Prostate gland (tissue), 2 donors: ENCODE measurements around the gene CTSD. TPM values are rescaled to one million over a fixed set of nuclear protein-coding genes. Genes with fewer than 3 reads are reported as not detected.

Source experiments
- DNase-seq: peaks from one replicate; pipeline ENCODE4 v3.0.0-alpha.2; 2019; ENCODE audit warnings: low spot score
- H3K27ac ChIP-seq, 2 donors: fragments of 200-600 bp; sonication (generic); 2 replicates each; pipeline ENCODE4 v1.5.1; 2017 to 2019
- H3K27me3 ChIP-seq: fragments of 200-600 bp; sonication (generic); replicated peaks from 2 replicates; pipeline ENCODE4 v1.5.1; 2019; ENCODE audit not compliant: insufficient read depth
- H3K36me3 ChIP-seq, 2 donors: fragments of 200-600 bp; sonication (generic); 1 replicate in 1 of 2; 2 replicates in 1 of 2; pipeline versions ENCODE4 v1.5.1 to v1.8.1; 2017 to 2019
- H3K4me1 ChIP-seq: fragments of 200-600 bp; sonication (generic); replicated peaks from 2 replicates; pipeline ENCODE4 v1.5.1; 2019
- H3K4me3 ChIP-seq, 2 donors: fragments of 200-600 bp; sonication (generic); 2 replicates each; pipeline ENCODE4 v1.5.1; 2017 to 2019
- H3K9me3 ChIP-seq: fragments of 200-600 bp; sonication (generic); 2 replicates; pipeline ENCODE4 v1.5.1; 2017
- CTCF ChIP-seq, 4 experiments: fragments of 200-600 bp in 2 of 4; fragments of 450-650 bp in 2 of 4; sonication (generic) in 2 of 4; IDR thresholded peaks; 1 replicate in 3 of 4; 2 replicates in 1 of 4; pipeline ENCODE4 v1.5.1; 2016 to 2019; ENCODE audit warnings: antibody characterized with exemption in 4 of 4, mild to moderate bottlenecking in 2 of 4, moderate library complexity in 2 of 4
- POLR2A ChIP-seq: fragments of 450-650 bp; IDR thresholded peaks from one replicate; pipeline ENCODE4 v1.6.1; 2016; ENCODE audit warnings: antibody characterized with exemption, mild to moderate bottlenecking
- POLR2AphosphoS5 ChIP-seq: sonication (generic); formaldehyde crosslinking; IDR thresholded peaks from one replicate; pipeline ENCODE4 v1.6.1; 2017; ENCODE audit warnings: antibody characterized with exemption
- WGBS: methylation state at CpG from one replicate; pipeline ENCODE4 v1.1.5; 2018; 5-methylcytosine and 5-hydroxymethylcytosine counted together
- intact Hi-C: fragments of 100-400 bp; cut with DNase I; formaldehyde crosslinking; loops from one replicate; pipeline ENCODE4 v1.14.2; 2022
- total RNA-seq, 2 donors: library from RNA; depleted of rRNA; stranded (reverse); fragments of >200 nt; gene quantifications; one replicate each; pipeline ENCODE4 v1.1.0, GENCODE V29; 2016

The CTSD gene
- total RNA-seq, 2 donors from 2014 or later: 497 to 983 TPM

- TF ChIP-seq CTCF (IDR thresholded peaks at IDR 0.05) (no peak), POLR2AphosphoS5 (no peak), POLR2A (no peak)
- no peak overlapping the region for H3K27ac ChIP-seq
- no peak for DNase-seq
- intact Hi-C loops: no loop called here
- no peaks in the 10 kb centered on the region for H3K36me3 ChIP-seq
- H3K4me1 ChIP-seq: no peaks in the 10 kb centered on the region
- H3K27me3 ChIP-seq: no peaks in the 10 kb centered on the region
- H3K4me3 ChIP-seq: no peak overlapping the region
- H3K9me3 ChIP-seq: no peaks in the 10 kb centered on the region
- WGBS: 83% methylated on average over 24 of the region's 24 CpGs
These were observed 48.5 kb downstream of the CTSD start for GRCh38 chr11:1714908-1715885.

DNA sequence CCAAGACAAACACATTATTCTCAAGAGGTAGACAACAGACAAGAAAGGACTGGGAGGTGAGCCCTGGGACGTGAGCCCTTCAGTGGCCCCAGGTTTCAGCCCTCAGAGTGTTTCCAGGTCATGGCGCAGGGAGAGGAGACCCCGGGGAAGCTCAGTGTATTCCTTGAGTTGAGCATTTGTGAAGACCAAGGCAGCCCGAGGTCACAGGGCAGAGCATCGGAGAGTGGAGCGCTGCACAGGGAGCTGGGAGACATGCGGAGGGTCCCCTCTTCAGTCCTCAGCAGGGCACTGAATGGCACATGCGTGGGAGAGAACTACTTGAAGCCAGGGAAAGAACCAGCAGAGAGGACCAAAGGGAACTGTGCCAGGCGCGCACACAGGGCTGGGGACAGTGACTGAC lies 55.0 kb downstream of the CTSD start:
- no peak overlapping the region for H3K4me3 ChIP-seq
- intact Hi-C loops: no loop called here
- no peak overlapping the region for H3K27ac ChIP-seq
- DNase-seq: no peak
- no peaks in the 10 kb centered on the region for H3K9me3 ChIP-seq
- TF ChIP-seq POLR2AphosphoS5 (no peak), CTCF (IDR thresholded peaks at IDR 0.05) (no peak), POLR2A (no peak)
- no peaks in the 10 kb centered on the region for H3K27me3 ChIP-seq
- 87% methylated on average over 10 of the region's 10 CpGs for WGBS
- no peaks in the 10 kb centered on the region for H3K4me1 ChIP-seq
- H3K36me3 ChIP-seq: no peaks in the 10 kb centered on the region

- Histone ChIP-seq H3K27ac (no peak overlapping the region), H3K4me3 (no peak overlapping the region), H3K27me3 (no peaks in the 10 kb centered on the region), H3K36me3 (no peaks in the 10 kb centered on the region), H3K4me1 (no peaks in the 10 kb centered on the region), H3K9me3 (no peaks in the 10 kb centered on the region)
- no peak for DNase-seq
- intact Hi-C loops: no loop called here
- no peak for TF ChIP-seq POLR2A
- TF ChIP-seq CTCF (IDR thresholded peaks at IDR 0.05): no peak
- TF ChIP-seq POLR2AphosphoS5: no peak
- WGBS: 41% methylated on average over 4 of the region's 4 CpGs
These were observed 56.0 kb downstream of the CTSD start for GRCh38 chr11:1707751-1708150.

DNA sequence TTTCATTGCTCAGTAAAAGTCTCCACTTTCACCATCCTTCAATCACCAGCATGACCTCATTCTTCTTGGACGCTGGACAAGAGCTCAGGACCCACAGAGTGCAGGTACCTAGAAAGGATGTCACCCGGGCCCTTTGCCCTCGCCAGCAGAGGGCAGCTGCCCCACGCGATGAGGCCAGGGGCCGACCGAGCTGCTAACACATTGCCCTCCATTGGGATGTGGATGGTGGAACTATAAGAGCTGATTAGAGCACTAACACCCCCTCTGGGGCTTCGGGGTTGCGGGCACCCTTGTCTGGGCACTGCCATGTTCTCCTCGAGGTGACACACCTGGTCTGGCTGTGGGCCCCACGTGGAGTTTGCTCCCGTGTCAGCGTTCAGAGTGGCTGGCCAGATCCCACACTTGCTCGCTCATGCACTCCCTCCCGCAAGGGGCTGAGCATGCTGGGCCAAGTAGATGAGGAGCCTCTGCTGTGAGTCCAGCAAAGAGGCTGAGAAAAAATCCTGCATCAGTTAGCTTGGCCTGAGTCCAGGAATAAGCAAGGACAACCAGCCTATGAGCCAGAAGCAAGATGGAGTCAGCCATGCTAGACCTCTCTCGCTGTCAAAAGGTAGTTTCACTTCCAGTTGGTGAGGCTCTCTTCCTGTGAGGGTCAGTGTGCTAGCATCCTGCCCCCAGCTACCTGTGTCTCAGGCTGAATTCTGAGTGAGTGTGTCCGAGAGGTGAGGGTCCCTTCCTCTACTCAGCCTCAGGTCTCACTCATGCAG lies 56.9 kb downstream of the CTSD start:
- Histone ChIP-seq H3K9me3 (no peaks in the 10 kb centered on the region), H3K27ac (no peak overlapping the region), H3K36me3 (no peaks in the 10 kb centered on the region), H3K4me3 (no peak overlapping the region), H3K4me1 (no peaks in the 10 kb centered on the region), H3K27me3 (no peaks in the 10 kb centered on the region)
- no peak for DNase-seq
- WGBS: 90% methylated on average over 17 of the region's 17 CpGs
- intact Hi-C loops: no loop called here
- no peak for TF ChIP-seq POLR2AphosphoS5
- no peak for TF ChIP-seq POLR2A
- no peak for TF ChIP-seq CTCF (IDR thresholded peaks at IDR 0.05)
